ENCODE results near the gene EVX2.

DNA sequence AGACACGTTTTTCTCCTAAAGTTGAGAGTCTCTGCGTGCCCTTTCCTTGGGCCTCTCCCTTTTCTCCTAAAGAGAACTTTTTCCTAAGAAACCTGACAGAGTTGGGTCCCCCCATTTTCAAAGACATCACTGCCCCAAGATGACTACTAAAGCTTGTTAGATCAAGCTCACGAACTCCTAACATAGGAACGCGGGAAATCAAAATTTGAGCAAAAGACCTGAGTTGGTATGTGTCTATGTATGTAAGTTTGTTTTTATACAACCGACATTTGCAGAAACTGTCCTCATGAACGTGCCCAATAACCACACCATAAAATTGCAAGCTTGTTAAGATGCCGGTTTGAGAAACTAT is 10.1 kb upstream of the EVX2 start:
- TF ChIP-seq, protein P1, sequence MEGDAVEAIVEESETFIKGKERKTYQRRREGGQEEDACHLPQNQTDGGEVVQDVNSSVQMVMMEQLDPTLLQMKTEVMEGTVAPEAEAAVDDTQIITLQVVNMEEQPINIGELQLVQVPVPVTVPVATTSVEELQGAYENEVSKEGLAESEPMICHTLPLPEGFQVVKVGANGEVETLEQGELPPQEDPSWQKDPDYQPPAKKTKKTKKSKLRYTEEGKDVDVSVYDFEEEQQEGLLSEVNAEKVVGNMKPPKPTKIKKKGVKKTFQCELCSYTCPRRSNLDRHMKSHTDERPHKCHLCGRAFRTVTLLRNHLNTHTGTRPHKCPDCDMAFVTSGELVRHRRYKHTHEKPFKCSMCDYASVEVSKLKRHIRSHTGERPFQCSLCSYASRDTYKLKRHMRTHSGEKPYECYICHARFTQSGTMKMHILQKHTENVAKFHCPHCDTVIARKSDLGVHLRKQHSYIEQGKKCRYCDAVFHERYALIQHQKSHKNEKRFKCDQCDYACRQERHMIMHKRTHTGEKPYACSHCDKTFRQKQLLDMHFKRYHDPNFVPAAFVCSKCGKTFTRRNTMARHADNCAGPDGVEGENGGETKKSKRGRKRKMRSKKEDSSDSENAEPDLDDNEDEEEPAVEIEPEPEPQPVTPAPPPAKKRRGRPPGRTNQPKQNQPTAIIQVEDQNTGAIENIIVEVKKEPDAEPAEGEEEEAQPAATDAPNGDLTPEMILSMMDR (IDR thresholded peaks at IDR 0.05; ENCODE audit: low read length) = no peak
- no peak for TF ChIP-seq EZH2 (IDR thresholded peaks at IDR 0.05; ENCODE audit: borderline replicate concordance, low read length)

Data from OCI-LY1 (cell line).